Mesendoderm (in vitro differentiated cells): Measurements from ENCODE around the gene TAS2R60.

Experiments
- DNase-seq: peaks from one replicate; pipeline ENCODE4 v3.0.0; 2013
- H2AK5ac ChIP-seq: 2 replicates; pipeline ENCODE4 v1.6.1; 2013; ENCODE audit warnings: low read length, inconsistent platforms
- H2BK120ac ChIP-seq: 2 replicates; pipeline ENCODE4 v1.6.1; 2013; ENCODE audit warnings: low read depth, mild to moderate bottlenecking, low read length, moderate library complexity, mixed read lengths
- H2BK15ac ChIP-seq: replicated peaks from 2 replicates; pipeline ENCODE4 v1.6.1; 2013; ENCODE audit warnings: low read depth, mild to moderate bottlenecking, moderate library complexity
- H2BK5ac ChIP-seq: 2 replicates; pipeline ENCODE4 v1.6.1; 2013; ENCODE audit warnings: low read length, inconsistent platforms
- H3K18ac ChIP-seq: 2 replicates; pipeline ENCODE4 v1.6.1; 2013; ENCODE audit warnings: mild to moderate bottlenecking, low read length, mixed read lengths
- H3K23ac ChIP-seq: one replicate; pipeline ENCODE4 v1.6.1; 2013; ENCODE audit warnings: low read length
- H3K27ac ChIP-seq: 2 replicates; pipeline ENCODE4 v1.5.1; 2013; ENCODE audit warnings: low read depth, mild to moderate bottlenecking, inconsistent platforms, low read length, moderate library complexity
- H3K27me3 ChIP-seq: 2 replicates; pipeline ENCODE4 v1.6.1; 2013; ENCODE audit warnings: low read length, control low read depth, mild to moderate bottlenecking, inconsistent platforms; ENCODE audit not compliant: insufficient read depth, poor library complexity
- H3K36me3 ChIP-seq: 2 replicates; pipeline ENCODE4 v1.6.1; 2013; ENCODE audit warnings: low read length, inconsistent platforms; ENCODE audit not compliant: control insufficient read depth, insufficient read depth
- H3K4ac ChIP-seq: one replicate; pipeline ENCODE4 v1.6.1; 2013; ENCODE audit warnings: low read depth, mild to moderate bottlenecking, low read length, moderate library complexity
- H3K4me1 ChIP-seq: 2 replicates; pipeline ENCODE4 v1.6.1; 2013; ENCODE audit warnings: low read depth, low read length, inconsistent platforms; ENCODE audit not compliant: control insufficient read depth
- H3K4me2 ChIP-seq: 2 replicates; pipeline ENCODE4 v1.6.1; 2013; ENCODE audit warnings: low read length
- H3K4me3 ChIP-seq: 2 replicates; pipeline ENCODE4 v1.5.1; 2013; ENCODE audit warnings: mild to moderate bottlenecking, low read length
- H3K56ac ChIP-seq: one replicate; pipeline ENCODE4 v1.6.1; 2013; ENCODE audit warnings: low read length
- H3K79me1 ChIP-seq: 2 replicates; pipeline ENCODE4 v1.6.1; 2013; ENCODE audit warnings: low read length, inconsistent platforms
- H3K79me2 ChIP-seq: 2 replicates; pipeline ENCODE4 v1.6.1; 2013; ENCODE audit warnings: mild to moderate bottlenecking, low read length; ENCODE audit not compliant: control insufficient read depth, insufficient read depth
- H3K9ac ChIP-seq: 2 replicates; pipeline ENCODE4 v1.6.1; 2013; ENCODE audit warnings: low read length, inconsistent platforms
- H4K5ac ChIP-seq: one replicate; pipeline ENCODE4 v1.6.1; 2013; ENCODE audit warnings: low read length
- H4K8ac ChIP-seq: one replicate; pipeline ENCODE4 v1.6.1; 2013; ENCODE audit warnings: low read depth, mild to moderate bottlenecking, control low read depth, low read length, moderate library complexity
- WGBS: extraction: QIAGEN DNeasy Blood & Tissue Kit; methylation state at CpG from one replicate; pipeline ENCODE4 v1.1.7; 2013; ENCODE audit warnings: low lambda C conversion rate, missing lambda C conversion rate; ENCODE audit not compliant: insufficient coverage; ENCODE audit errors: extremely low coverage; 5-methylcytosine and 5-hydroxymethylcytosine counted together

TAS2R60 gene

DNA sequence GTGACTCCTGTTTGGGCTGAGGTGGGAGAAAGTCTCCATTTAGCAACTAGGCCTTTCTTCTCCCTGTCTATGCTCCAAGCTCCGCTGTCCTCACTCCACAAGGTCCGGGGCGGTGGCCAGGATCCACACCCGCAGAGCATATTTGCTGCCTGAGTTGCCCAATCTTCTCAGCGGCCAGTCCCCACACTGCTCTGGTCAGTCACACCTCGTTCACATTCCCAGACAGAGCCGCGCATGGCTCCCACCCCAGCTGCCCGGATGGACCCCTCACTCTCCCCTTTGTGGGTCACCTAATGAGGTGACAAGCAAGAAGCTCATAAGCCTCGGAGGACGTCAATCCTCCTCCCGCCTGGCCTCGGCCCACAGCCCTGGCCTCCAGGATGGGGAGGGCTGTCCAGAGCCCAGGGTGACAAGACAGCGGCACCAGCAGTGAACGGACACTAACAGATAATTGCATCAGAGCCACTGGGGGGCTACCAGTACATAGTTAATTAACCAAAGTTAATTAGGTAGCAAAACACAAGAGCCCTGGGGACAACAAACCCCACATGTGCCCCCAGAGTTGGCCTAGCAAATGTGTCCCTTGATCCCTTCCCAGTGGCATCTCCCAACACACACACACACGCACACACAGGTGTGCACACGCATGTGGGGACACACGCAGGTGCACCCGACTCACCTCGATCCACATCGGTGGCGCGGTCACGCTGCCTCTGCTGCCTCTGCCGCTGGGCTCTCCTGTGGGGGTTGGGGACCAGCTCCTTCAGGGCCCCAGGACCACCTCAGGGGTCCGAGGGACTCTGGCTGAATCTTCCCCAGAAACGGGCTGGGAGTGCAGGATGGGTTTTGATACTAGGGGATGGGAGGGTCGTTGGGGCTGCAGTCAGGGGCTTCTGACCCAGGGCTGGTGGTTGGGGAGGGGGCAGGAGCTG, 46.4 kb upstream of the TAS2R60 start:
- Histone ChIP-seq H3K36me3 (peaks cover 47% of the 10 kb centered on the region), H3K27ac (no peak overlapping the region), H4K5ac (no peak overlapping the region), H3K23ac (no peak overlapping the region), H2BK15ac (no peak overlapping the region), H3K9ac (no peak overlapping the region), H4K8ac (no peak overlapping the region), H3K4me3 (no peak overlapping the region), H3K4ac (no peak overlapping the region), H3K27me3 (no peaks in the 10 kb centered on the region), H3K4me2 (no peak overlapping the region), H2BK5ac (no peak overlapping the region), H3K79me2 (peaks cover 2% of the 10 kb centered on the region), H2AK5ac (no peak overlapping the region), H3K79me1 (peaks cover 7% of the 10 kb centered on the region), H3K4me1 (no peaks in the 10 kb centered on the region), H3K56ac (no peak overlapping the region), H3K18ac (no peak overlapping the region), H2BK120ac (no peak overlapping the region)
- WGBS: no CpG with 5 or more reads among the region's 28 CpGs
- DNase-seq: no peak

DNA sequence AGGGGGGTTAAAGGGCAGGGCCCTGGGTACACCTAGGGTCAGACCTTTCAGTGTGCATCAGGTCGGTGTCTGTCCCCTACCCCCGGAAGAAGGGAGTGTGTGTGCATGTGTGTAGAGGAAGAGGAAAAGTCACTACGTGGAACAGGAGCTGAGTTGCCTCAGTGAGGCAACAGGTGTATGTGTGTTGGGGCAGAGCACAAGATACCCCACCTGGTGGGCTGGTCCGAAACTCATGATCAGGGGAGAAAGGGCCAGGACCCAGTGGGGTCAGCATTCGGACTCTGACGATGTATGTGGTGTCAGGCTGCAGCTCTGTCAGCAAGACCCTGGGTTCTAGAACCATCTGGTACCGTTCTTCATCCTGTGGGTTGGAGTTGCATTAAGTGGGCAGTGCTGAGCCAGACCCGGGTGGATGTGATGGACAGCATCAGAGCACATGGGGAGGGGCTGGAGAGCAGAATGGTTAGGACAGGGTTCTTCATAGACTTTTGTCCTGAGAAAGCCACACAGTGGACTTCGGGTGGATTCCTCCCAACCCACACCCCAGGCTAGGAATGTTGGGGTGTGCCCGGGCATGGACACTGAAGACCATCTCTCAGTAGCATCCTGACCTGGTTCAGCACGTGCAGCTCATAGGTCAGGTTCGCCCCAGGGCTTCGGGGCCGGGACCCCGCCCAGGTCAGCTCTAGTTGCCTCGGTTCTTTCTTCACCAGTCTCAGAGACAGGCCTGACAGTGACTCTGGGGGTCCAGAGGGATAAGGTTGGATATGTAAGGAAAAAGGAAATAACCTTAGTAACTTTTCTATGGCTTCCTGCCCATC, 45.3 kb upstream of the TAS2R60 start:
- no peak overlapping the region for H3K4me2 ChIP-seq
- no peak overlapping the region for H4K5ac ChIP-seq
- H3K4ac ChIP-seq: no peak overlapping the region
- no peaks in the 10 kb centered on the region for H3K4me1 ChIP-seq
- no peak for DNase-seq
- no peak overlapping the region for H2BK120ac ChIP-seq
- H2BK5ac ChIP-seq: no peak overlapping the region
- H2BK15ac ChIP-seq: no peak overlapping the region
- no peak overlapping the region for H3K9ac ChIP-seq
- no peak overlapping the region for H3K56ac ChIP-seq
- no CpG with 5 or more reads among the region's 16 CpGs for WGBS
- H3K18ac ChIP-seq: no peak overlapping the region
- H3K27me3 ChIP-seq: no peaks in the 10 kb centered on the region
- no peak overlapping the region for H3K4me3 ChIP-seq
- H3K27ac ChIP-seq: no peak overlapping the region
- no peak overlapping the region for H2AK5ac ChIP-seq
- H3K36me3 ChIP-seq: peaks cover 44% of the 10 kb centered on the region
- peaks cover 7% of the 10 kb centered on the region for H3K79me2 ChIP-seq
- peaks cover 7% of the 10 kb centered on the region for H3K79me1 ChIP-seq
- no peak overlapping the region for H4K8ac ChIP-seq
- H3K23ac ChIP-seq: no peak overlapping the region

- Histone ChIP-seq H3K56ac (no peak overlapping the region), H3K9ac (no peak overlapping the region), H3K79me1 (peaks cover 7% of the 10 kb centered on the region), H4K5ac (no peak overlapping the region), H3K36me3 (peaks cover 40% of the 10 kb centered on the region), H3K23ac (no peak overlapping the region), H3K79me2 (peaks cover 8% of the 10 kb centered on the region), H3K4me1 (no peaks in the 10 kb centered on the region), H2AK5ac (no peak overlapping the region), H3K27ac (no peak overlapping the region), H3K4me2 (no peak overlapping the region), H4K8ac (no peak overlapping the region), H3K4me3 (no peak overlapping the region), H3K4ac (no peak overlapping the region), H2BK15ac (no peak overlapping the region), H2BK5ac (no peak overlapping the region), H3K27me3 (no peaks in the 10 kb centered on the region), H3K18ac (no peak overlapping the region), H2BK120ac (no peak overlapping the region)
- WGBS: no CpG with 5 or more reads among the region's 14 CpGs
- DNase-seq: no peak
These were observed 44.6 kb upstream of the TAS2R60 start for GRCh38 chr7:143398616-143399015.

- peaks cover 7% of the 10 kb centered on the region for H3K79me1 ChIP-seq
- no peak overlapping the region for H4K8ac ChIP-seq
- H3K36me3 ChIP-seq: peaks cover 38% of the 10 kb centered on the region
- no peak overlapping the region for H3K27ac ChIP-seq
- no peak overlapping the region for H3K23ac ChIP-seq
- no peak overlapping the region for H2BK5ac ChIP-seq
- no CpG with 5 or more reads among the region's 8 CpGs for WGBS
- no peak overlapping the region for H2BK15ac ChIP-seq
- no peak overlapping the region for H2BK120ac ChIP-seq
- H2AK5ac ChIP-seq: no peak overlapping the region
- peaks cover 8% of the 10 kb centered on the region for H3K79me2 ChIP-seq
- no peak overlapping the region for H3K9ac ChIP-seq
- DNase-seq: no peak
- no peak overlapping the region for H3K18ac ChIP-seq
- H3K4ac ChIP-seq: no peak overlapping the region
- no peaks in the 10 kb centered on the region for H3K4me1 ChIP-seq
- no peak overlapping the region for H3K4me2 ChIP-seq
- H3K4me3 ChIP-seq: no peak overlapping the region
- no peaks in the 10 kb centered on the region for H3K27me3 ChIP-seq
- H3K56ac ChIP-seq: no peak overlapping the region
- H4K5ac ChIP-seq: no peak overlapping the region
These were observed 44.1 kb upstream of the TAS2R60 start for GRCh38 chr7:143399151-143399550.

GRCh38 chr7:143399642-143400041, 43.6 kb upstream of the TAS2R60 start:
- H2BK15ac ChIP-seq: no peak overlapping the region
- H3K23ac ChIP-seq: no peak overlapping the region
- no peak overlapping the region for H3K27ac ChIP-seq
- no peak overlapping the region for H3K9ac ChIP-seq
- H3K4me3 ChIP-seq: no peak overlapping the region
- no peak overlapping the region for H4K8ac ChIP-seq
- H3K36me3 ChIP-seq: peaks cover 37% of the 10 kb centered on the region
- H3K4ac ChIP-seq: no peak overlapping the region
- H3K4me1 ChIP-seq: no peaks in the 10 kb centered on the region
- peaks cover 7% of the 10 kb centered on the region for H3K79me1 ChIP-seq
- no peak overlapping the region for H3K56ac ChIP-seq
- no peaks in the 10 kb centered on the region for H3K27me3 ChIP-seq
- no peak overlapping the region for H2BK5ac ChIP-seq
- peaks cover 8% of the 10 kb centered on the region for H3K79me2 ChIP-seq
- no peak overlapping the region for H2BK120ac ChIP-seq
- no peak overlapping the region for H3K18ac ChIP-seq
- no CpG with 5 or more reads among the region's 20 CpGs for WGBS
- no peak overlapping the region for H4K5ac ChIP-seq
- H3K4me2 ChIP-seq: no peak overlapping the region
- no peak for DNase-seq
- no peak overlapping the region for H2AK5ac ChIP-seq
